Stimulated activated memory B cell treated with anti-CD40 and anti-IgM and Interleukin-4, amounts not matched to agents 10 μg/mL and 1 μg/mL and 100 μg/mL, for 72 hours (primary cell): ENCODE results near the gene PACSIN3.
"Not testable (repeated sequence)": the region's sequence is repeated elsewhere in the genome, so short reads cannot be mapped to it uniquely, and the experiment has no call there.

ENCODE experiments used
- ATAC-seq: fragments of 150-1000 bp; cut with Tn5 transposase; 2 replicates; pipeline ENCODE4 v1.10.0; 2021
- H3K27ac Mint-ChIP-seq: one replicate; pipeline ENCODE4 v1.8.0; 2022; ENCODE audit warnings: mild to moderate bottlenecking, mixed read lengths
- H3K27me3 Mint-ChIP-seq: one replicate; pipeline ENCODE4 v1.8.0; 2022; ENCODE audit warnings: mixed read lengths
- H3K36me3 Mint-ChIP-seq: one replicate; pipeline ENCODE4 v1.8.0; 2022; ENCODE audit warnings: mixed read lengths
- H3K4me1 Mint-ChIP-seq: one replicate; pipeline ENCODE4 v1.8.0; 2022; ENCODE audit warnings: mixed read lengths
- H3K4me3 Mint-ChIP-seq: one replicate; pipeline ENCODE4 v1.8.0; 2022; ENCODE audit warnings: mild to moderate bottlenecking, moderate library complexity, mixed read lengths
- H3K9me3 Mint-ChIP-seq: one replicate; pipeline ENCODE4 v1.8.0; 2022; ENCODE audit warnings: mixed read lengths

Gene PACSIN3

GRCh38 chr11:47208008-47208552 is 21.8 kb upstream of the PACSIN3 start:
- not testable (repeated sequence) for H3K36me3 Mint-ChIP-seq, H3K4me3 Mint-ChIP-seq, H3K4me1 Mint-ChIP-seq, ATAC-seq, H3K27me3 Mint-ChIP-seq, H3K9me3 Mint-ChIP-seq
- peak overlapping the region; percentile 32 for H3K27ac Mint-ChIP-seq

GRCh38 chr11:47207459-47207858 is 21.2 kb upstream of the PACSIN3 start:
- H3K4me3 Mint-ChIP-seq: no peak overlapping the region
- no peaks in the 10 kb centered on the region for H3K4me1 Mint-ChIP-seq
- H3K36me3 Mint-ChIP-seq: no peaks in the 10 kb centered on the region
- H3K27me3 Mint-ChIP-seq: no peaks in the 10 kb centered on the region
- H3K9me3 Mint-ChIP-seq: no peaks in the 10 kb centered on the region
- peak overlapping the region; percentile 32 for H3K27ac Mint-ChIP-seq
- ATAC-seq: peak; percentile 36

- not testable (repeated sequence) for H3K27me3 Mint-ChIP-seq, H3K9me3 Mint-ChIP-seq, H3K4me3 Mint-ChIP-seq, ATAC-seq, H3K36me3 Mint-ChIP-seq, H3K4me1 Mint-ChIP-seq, H3K27ac Mint-ChIP-seq
These were observed 20.3 kb upstream of the PACSIN3 start for GRCh38 chr11:47206577-47206976.

- ATAC-seq: no peak
- Mint-ChIP-seq H3K4me3 (no peak overlapping the region), H3K36me3 (no peaks in the 10 kb centered on the region), H3K9me3 (no peaks in the 10 kb centered on the region), H3K27me3 (no peaks in the 10 kb centered on the region), H3K27ac (no peak overlapping the region), H3K4me1 (no peaks in the 10 kb centered on the region)
These were observed 18.4 kb upstream of the PACSIN3 start for GRCh38 chr11:47204637-47204989.

GRCh38 chr11:47202576-47202975 is 16.3 kb upstream of the PACSIN3 start:
- H3K9me3 Mint-ChIP-seq: no peaks in the 10 kb centered on the region

GRCh38 chr11:47201015-47201414 is 14.8 kb upstream of the PACSIN3 start:
- no peaks in the 10 kb centered on the region for H3K4me1 Mint-ChIP-seq
- no peaks in the 10 kb centered on the region for H3K36me3 Mint-ChIP-seq
- no peak overlapping the region for H3K4me3 Mint-ChIP-seq
- ATAC-seq: no peak
- no peak overlapping the region for H3K27ac Mint-ChIP-seq
- peaks cover 9% of the 10 kb centered on the region for H3K27me3 Mint-ChIP-seq
- no peaks in the 10 kb centered on the region for H3K9me3 Mint-ChIP-seq

More at GRCh38 chr11:47202576-47202975, 16.3 kb upstream of the PACSIN3 start:
- no peaks in the 10 kb centered on the region for H3K4me1 Mint-ChIP-seq
- peaks cover 9% of the 10 kb centered on the region for H3K27me3 Mint-ChIP-seq
- no peak for ATAC-seq
- H3K27ac Mint-ChIP-seq: no peak overlapping the region
- H3K36me3 Mint-ChIP-seq: no peaks in the 10 kb centered on the region
- H3K4me3 Mint-ChIP-seq: no peak overlapping the region

GRCh38 chr11:47198161-47198560 is 11.9 kb upstream of the PACSIN3 start:
- not testable (repeated sequence) for H3K4me3 Mint-ChIP-seq, ATAC-seq, H3K27ac Mint-ChIP-seq, H3K4me1 Mint-ChIP-seq, H3K9me3 Mint-ChIP-seq, H3K36me3 Mint-ChIP-seq
- H3K27me3 Mint-ChIP-seq: peaks cover 14% of the 10 kb centered on the region

- ATAC-seq: no peak
- H3K4me1 Mint-ChIP-seq: peaks cover 6% of the 10 kb centered on the region
- H3K27me3 Mint-ChIP-seq: peaks cover 12% of the 10 kb centered on the region
- no peak overlapping the region for H3K27ac Mint-ChIP-seq
- H3K9me3 Mint-ChIP-seq: no peaks in the 10 kb centered on the region
- no peak overlapping the region for H3K4me3 Mint-ChIP-seq
- no peaks in the 10 kb centered on the region for H3K36me3 Mint-ChIP-seq
These were observed 5.9 kb upstream of the PACSIN3 start for GRCh38 chr11:47192111-47192510.

- not testable (repeated sequence) for H3K27ac Mint-ChIP-seq, H3K4me3 Mint-ChIP-seq, ATAC-seq, H3K36me3 Mint-ChIP-seq, H3K9me3 Mint-ChIP-seq
- Mint-ChIP-seq H3K27me3 (peaks cover 19% of the 10 kb centered on the region), H3K4me1 (peaks cover 13% of the 10 kb centered on the region)
These were observed 4.9 kb upstream of the PACSIN3 start for GRCh38 chr11:47191137-47191536.

GRCh38 chr11:47189100-47189834 is 3.0 kb upstream of the PACSIN3 start:
- no peaks in the 10 kb centered on the region for H3K36me3 Mint-ChIP-seq
- no peak for ATAC-seq

GRCh38 chr11:47188259-47188658 is 2.0 kb upstream of the PACSIN3 start:
- H3K27me3 Mint-ChIP-seq: peaks cover 35% of the 10 kb centered on the region
- peaks cover 13% of the 10 kb centered on the region for H3K4me1 Mint-ChIP-seq
- H3K4me3 Mint-ChIP-seq: no peak overlapping the region
- H3K27ac Mint-ChIP-seq: no peak overlapping the region
- H3K36me3 Mint-ChIP-seq: no peaks in the 10 kb centered on the region
- no peak for ATAC-seq
- H3K9me3 Mint-ChIP-seq: no peaks in the 10 kb centered on the region

More at GRCh38 chr11:47189100-47189834, 3.0 kb upstream of the PACSIN3 start:
- Mint-ChIP-seq H3K4me3 (no peak overlapping the region), H3K27me3 (peaks cover 29% of the 10 kb centered on the region), H3K27ac (no peak overlapping the region), H3K4me1 (peaks cover 13% of the 10 kb centered on the region), H3K9me3 (no peaks in the 10 kb centered on the region)

- Mint-ChIP-seq H3K4me3 (no peak overlapping the region), H3K36me3 (no peaks in the 10 kb centered on the region), H3K27me3 (peaks cover 33% of the 10 kb centered on the region), H3K4me1 (peaks cover 13% of the 10 kb centered on the region), H3K27ac (peak overlapping the region; percentile 27), H3K9me3 (no peaks in the 10 kb centered on the region)
- no peak for ATAC-seq
These were observed 1.5 kb upstream of the PACSIN3 start for GRCh38 chr11:47187723-47188122.

- peaks cover 13% of the 10 kb centered on the region for H3K4me1 Mint-ChIP-seq
- no peaks in the 10 kb centered on the region for H3K9me3 Mint-ChIP-seq
- H3K27ac Mint-ChIP-seq: peak overlapping the region; percentile 27
- peak overlapping the region; percentile 80 for H3K4me3 Mint-ChIP-seq
- peaks cover 33% of the 10 kb centered on the region for H3K27me3 Mint-ChIP-seq
- ATAC-seq: peak; percentile 68
- H3K36me3 Mint-ChIP-seq: no peaks in the 10 kb centered on the region
These were observed 764 bp upstream of the PACSIN3 start for GRCh38 chr11:47186700-47187695.

GRCh38 chr11:47185305-47186075 is 744 bp downstream of the PACSIN3 start:
- Mint-ChIP-seq H3K36me3 (no peaks in the 10 kb centered on the region), H3K4me1 (peaks cover 13% of the 10 kb centered on the region), H3K27ac (no peak overlapping the region), H3K9me3 (no peaks in the 10 kb centered on the region), H3K27me3 (peaks cover 33% of the 10 kb centered on the region), H3K4me3 (peak overlapping the region; percentile 64)
- peak; percentile 9 for ATAC-seq
